ENCODE results near the gene PDE6D.

GRCh38 chr2:231682603-231683291, 98.3 kb downstream of the PDE6D start:
- TF ChIP-seq RFX5 (IDR thresholded peaks at IDR 0.05; ENCODE audit: low read depth, low read length), result no peak
- TF ChIP-seq CTCF (conservative IDR thresholded peaks at IDR 0.05; ENCODE audit: low read depth, low read length), result no peak
- TF ChIP-seq RAD21 (IDR thresholded peaks at IDR 0.05; ENCODE audit: low read length), result no peak

Data from IMR-90 (cell line).